WI38 (cell line): ENCODE data around the gene VRK3.
"Not testable (repeated sequence)": the region's sequence is repeated elsewhere in the genome, so short reads cannot be mapped to it uniquely, and the experiment has no call there.

ENCODE experiments used
- H3K4me3 ChIP-seq: 2 replicates; pipeline ENCODE4 v1.5.1; 2011; ENCODE audit warnings: low read depth, mild to moderate bottlenecking, control low read depth, low read length
- CTCF ChIP-seq: IDR thresholded peaks from 2 replicates; pipeline ENCODE4 v1.5.1; 2012; ENCODE audit warnings: low read depth, mild to moderate bottlenecking, control low read depth, low read length

VRK3 gene

GRCh38 chr19:49946415-49946814, 78.8 kb downstream of the VRK3 start:
- no peak overlapping the region for H3K4me3 ChIP-seq
- no peak for TF ChIP-seq CTCF

- H3K4me3 ChIP-seq: not testable (repeated sequence)
Observed at GRCh38 chr19:49944567-49944966, 80.6 kb downstream of the VRK3 start.

- no peak overlapping the region for H3K4me3 ChIP-seq
- TF ChIP-seq CTCF: no peak
Observed at GRCh38 chr19:49940482-49940791, 84.7 kb downstream of the VRK3 start.

- H3K4me3 ChIP-seq: no peak overlapping the region
- TF ChIP-seq CTCF: no peak
Observed at GRCh38 chr19:49939721-49940481, 85.3 kb downstream of the VRK3 start.

- no peak overlapping the region for H3K4me3 ChIP-seq
- TF ChIP-seq CTCF: no peak
Observed at GRCh38 chr19:49938662-49939061, 86.5 kb downstream of the VRK3 start.

GRCh38 chr19:49937750-49938381, 87.3 kb downstream of the VRK3 start:
- peak overlapping the region; percentile 54 for H3K4me3 ChIP-seq
- TF ChIP-seq CTCF: peak; percentile 82

- TF ChIP-seq CTCF: no peak
- H3K4me3 ChIP-seq: no peak overlapping the region
Observed at GRCh38 chr19:49936549-49936948, 88.6 kb downstream of the VRK3 start.
